ENCODE results near the gene LRIG1.
A peak's percentile ranks its signal among the peaks of the same experiment; 100 is the strongest.

The LRIG1 gene

DNA sequence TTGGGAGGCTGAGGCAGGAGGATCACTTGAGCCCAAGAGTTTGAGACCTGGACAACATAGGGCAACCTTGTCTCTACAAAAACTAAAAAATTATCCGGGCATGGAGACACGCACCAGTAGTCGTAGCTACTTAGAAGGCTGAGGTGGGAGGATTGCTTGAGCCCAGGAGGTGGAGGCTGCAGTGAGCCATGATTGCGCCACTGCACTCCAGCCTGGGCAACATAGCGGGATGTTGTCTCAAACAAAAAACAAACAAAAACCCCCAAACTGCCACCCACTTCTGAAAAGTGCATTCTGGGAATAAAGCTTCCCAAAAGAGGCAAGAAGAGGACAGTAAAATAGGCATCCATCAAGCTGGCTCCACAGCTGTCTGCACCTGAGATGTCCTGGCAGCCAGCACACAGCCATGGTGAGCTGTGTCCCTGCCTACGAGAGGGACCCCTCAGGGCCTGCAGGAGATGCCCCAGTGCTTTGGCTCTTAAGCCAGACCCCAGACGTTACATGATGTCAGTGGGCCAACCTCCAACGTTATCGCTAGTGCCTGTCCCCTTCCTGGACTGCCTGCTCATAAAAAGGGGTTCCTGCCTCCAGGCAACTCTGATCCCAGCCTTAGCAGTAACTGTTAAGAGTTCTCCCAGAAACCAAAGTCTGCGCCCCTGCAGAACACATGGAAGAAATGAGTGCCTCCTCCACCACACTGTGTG is 101.1 kb downstream of the LRIG1 start:
- DNase-seq = no peak

DNA sequence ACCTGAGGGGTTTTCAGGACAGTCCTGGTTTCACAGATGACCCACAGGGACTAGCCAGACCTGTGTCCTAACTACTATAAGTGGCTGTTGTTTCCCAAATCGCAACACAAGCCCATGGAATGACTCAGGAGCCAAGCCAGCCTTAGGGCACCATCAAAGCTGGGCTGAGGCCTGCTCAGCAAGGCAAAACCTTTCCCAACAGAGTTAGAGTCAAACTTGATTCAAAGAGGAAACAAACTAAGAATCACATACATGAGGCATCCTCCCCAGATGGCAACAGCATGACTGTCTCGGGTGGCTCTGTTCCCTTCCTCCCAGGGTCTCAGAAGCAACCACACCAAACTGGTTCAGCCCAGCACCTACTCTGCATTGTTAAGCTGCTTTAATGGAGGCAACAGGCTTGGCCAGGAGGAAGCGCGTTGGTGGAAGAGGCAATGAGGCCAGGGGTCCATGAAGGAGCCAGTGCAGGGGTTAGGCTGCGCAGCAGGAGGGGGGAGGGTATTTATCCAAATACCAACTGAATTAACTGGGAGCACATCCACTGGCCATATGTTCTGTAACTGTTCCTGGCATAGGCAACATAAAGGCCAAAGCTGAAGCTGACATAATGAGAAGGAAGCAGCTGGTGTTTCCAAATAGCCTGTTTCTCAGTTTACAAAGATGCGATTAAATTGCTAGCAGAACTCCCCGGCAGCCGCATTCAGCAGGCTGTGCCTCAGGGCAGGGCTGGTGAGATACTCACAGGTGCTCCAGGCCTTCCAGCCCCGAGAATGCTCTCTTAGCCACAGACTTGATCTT is 102.4 kb downstream of the LRIG1 start:
- no peak for DNase-seq

- no peak for DNase-seq
Observed at GRCh38 chr3:66397745-66398144, 103.1 kb downstream of the LRIG1 start.

- no peak for DNase-seq
Observed at GRCh38 chr3:66396888-66397287, 103.9 kb downstream of the LRIG1 start.

- DNase-seq = no peak
Observed at GRCh38 chr3:66396161-66396760, 104.6 kb downstream of the LRIG1 start.

DNA sequence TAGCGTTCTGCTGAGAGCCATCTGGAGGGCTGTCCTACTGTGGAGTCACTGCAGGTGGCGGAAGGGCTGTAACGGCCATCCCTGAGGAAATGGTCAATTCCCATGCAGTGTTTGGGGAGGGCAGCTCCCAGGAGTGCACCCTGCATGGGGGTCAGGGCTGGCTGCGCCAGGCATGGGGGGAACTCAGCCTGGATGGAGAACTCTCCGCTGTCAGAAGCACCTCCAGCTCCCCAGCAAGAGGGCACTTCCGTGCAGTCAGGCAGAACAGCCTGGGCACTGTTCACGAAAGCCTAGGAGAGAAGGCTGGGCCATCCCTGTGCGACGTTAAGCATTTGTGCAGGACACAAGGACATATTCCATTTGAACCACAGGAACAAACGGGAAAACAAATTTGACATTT is 105.2 kb downstream of the LRIG1 start:
- no peak for DNase-seq

DNA sequence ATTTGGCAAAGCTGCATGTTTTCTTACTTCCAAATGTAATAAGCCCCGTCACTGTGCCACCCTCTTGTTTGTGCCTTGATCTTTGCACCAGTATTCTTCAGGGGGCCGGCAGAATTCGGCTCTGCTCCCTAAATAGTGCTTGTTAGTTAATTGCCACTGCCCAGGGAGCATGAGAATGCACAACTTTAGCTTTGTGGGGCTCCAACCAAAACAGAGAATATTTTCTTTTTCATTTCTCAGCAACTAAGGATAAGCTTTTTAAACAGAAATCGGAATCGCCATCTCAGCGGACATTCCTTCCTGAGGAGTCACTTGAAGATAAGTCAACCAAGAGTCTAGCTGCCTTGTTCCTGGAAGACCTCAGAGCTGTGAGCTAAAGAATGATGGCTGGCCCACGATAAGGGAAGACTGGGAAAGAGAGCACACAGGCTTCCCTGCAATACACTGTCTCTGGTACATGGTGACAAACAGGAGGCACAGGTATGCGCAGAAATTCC is 106.0 kb downstream of the LRIG1 start:
- no peak for DNase-seq

DNA sequence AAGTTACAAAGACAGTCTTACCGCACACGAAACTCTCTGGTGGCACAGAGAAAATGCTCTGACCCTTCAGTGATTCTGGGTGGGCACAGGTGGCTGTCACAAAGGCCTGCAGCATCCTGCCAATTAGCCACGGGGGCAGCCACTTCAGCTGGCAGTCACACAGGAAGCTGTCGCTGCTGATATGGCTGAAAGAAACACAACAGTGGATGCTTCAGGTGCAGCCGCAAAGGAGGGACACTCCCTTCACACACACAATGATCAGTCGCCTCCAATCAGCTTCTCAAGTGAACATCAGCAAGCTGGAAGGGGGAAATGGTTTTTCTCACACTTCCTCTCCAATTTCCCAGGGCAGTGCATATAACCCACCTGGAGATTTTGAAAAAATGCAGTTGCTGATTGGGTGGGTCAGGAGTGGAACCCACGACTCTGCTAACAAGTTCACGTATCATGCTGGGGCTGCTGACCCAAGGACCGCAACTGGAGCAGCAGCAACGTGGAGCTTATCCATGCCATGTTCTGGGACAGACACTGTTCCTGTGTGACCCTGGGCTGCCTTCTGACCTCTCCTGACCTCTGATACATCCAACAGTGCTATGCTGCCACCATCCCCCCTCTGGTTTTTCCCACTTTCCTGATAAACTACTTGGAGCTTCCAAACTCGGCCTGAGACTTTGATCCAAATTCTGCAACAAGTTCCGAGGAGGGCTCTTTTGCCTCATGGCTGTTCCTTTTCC is 106.6 kb downstream of the LRIG1 start:
- DNase-seq = peak; percentile 71

DNA sequence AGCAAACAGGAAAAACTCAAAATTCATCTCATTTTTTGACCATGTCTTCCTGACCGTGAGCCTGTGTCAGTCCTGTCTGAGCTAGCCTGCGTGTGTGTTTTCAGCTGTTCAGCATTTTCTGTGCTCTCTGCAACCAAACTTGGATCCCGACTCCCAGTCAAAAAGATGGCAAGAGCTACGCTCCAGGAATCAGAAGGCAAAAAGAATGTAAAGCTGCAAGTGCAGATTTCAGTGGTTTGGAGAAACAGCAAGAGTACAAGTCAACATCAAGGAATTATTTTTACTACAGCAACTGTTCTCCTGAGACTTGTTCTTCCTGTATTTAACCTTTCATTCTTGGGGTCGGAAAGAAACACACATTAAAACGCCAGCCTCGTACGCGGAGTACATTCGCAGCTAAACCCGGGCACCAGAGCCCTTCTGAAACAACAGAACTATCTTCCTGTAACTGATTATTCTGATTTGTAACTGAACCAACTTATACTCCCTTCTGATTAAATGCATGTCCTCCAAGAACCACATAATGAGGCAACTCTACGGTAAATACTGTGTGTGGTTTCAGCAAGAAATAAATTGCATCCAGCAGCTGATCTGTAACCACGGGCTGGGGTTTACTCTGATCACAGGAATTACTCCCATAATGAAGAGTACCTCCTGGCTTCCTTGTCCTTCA is 107.4 kb downstream of the LRIG1 start:
- peak; percentile 34 for DNase-seq

GRCh38 chr3:66392966-66393332 is 107.9 kb downstream of the LRIG1 start:
- DNase-seq = no peak

DNA sequence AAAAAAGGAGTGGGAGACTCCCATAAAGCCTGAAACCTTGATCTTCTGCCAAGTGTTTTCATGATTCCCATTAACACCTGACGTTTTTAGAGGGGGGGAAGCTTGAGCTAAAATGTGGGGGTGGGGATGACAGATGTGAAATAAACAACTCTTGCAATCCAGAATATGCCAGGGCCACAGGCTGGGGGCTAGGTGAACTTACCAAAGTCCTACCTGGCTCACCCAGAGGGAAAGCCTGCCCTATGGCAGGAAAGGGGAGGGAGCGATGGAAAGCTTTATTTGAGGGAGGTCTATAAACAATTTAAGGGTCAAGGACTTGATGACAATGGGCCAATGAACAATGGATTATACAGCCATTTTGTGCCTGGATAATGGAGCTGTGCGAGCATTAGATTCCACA is 108.3 kb downstream of the LRIG1 start:
- no peak for DNase-seq

GRCh38 chr3:66390013-66390412 is 110.8 kb downstream of the LRIG1 start:
- no peak for DNase-seq

DNA sequence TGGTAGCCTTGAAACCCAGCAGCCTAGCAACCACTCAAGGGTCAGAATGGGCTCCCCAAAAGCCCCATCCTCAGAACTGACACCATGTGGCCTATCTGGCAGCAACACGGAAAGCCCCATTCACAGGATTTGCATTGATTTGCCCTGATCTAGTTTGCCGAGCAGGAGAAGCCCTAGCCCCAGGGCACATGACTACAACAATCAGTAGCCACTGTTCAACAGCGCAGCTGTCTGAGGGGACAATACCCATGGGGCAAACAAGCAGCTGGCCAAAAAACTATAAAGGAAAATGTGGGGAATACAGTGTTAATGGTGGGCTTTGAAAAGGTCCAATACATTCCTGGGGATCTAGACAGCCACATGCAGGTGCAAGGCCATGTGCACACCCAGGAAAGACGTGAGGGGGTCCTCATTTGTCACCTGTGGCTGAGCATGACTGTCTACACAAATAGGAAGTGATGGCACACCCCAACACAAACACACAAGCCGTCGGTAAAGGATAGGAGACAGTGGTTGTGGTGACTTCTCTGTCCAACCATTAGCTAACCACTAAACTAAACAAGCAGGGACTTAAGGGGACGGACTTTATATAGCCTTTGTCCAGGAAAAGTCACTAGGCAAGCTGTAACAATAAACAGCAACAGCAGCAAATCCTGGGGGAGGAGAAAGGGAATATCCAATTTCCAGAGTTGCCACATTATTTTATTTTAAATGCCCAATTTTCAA is 113.7 kb downstream of the LRIG1 start:
- DNase-seq = no peak

- DNase-seq = no peak
Observed at GRCh38 chr3:66386011-66386924, 114.6 kb downstream of the LRIG1 start.

DNA sequence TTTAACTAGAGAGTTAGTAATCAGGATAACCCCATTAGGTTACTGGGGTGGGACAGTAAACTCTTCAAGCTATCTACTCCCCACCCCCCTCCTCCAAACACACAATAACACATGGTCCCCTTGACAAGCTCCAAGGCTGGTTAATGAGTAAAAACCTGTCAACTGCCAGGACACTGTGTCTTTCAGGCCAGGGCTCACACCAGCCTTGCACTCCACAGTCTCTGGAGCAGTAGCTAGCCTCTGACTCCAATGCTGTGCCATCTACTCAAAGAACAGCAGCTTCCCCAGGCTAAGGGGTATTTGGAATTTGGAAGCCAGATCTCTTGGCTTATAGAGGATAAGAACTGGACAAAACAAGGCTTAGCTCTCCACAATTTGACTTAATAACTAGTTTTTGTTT is 115.8 kb downstream of the LRIG1 start:
- no peak for DNase-seq

DNA sequence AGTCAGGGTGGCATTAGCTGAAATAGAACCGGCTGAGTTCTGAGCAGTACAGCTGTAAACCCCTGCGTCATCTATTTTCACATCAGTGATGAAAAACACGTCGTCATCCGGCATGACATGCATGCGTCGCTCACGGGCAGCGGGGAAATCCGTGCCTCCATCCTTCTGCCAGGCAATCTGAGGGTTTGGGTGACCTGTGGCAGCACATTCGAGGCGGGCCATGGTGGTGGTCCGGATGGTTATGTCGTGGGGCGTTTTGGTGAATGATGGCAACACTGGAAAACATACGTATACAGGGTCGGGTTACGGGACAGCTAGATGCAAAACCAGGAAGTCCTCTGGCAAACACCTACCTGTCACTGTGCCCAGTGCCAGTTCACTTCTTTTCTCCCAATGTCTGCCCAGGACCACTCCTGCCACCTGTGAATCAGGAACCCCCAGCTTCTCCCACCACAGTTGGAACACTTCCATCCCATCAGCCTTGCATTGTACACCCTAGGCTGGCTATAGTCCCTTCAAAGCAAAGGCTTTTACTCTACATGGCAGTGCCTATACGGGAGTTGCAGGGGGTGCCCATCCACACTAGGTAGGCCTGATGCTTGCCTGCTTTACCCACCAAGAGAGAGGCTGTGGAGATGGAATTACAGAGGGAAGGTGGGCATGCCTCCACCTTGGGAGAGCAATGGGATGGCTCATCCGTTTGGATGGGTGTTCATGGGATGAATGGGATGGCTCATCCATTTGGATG is 116.7 kb downstream of the LRIG1 start:
- DNase-seq = no peak

GRCh38 chr3:66383023-66383422 is 117.8 kb downstream of the LRIG1 start:
- no peak for DNase-seq

DNA sequence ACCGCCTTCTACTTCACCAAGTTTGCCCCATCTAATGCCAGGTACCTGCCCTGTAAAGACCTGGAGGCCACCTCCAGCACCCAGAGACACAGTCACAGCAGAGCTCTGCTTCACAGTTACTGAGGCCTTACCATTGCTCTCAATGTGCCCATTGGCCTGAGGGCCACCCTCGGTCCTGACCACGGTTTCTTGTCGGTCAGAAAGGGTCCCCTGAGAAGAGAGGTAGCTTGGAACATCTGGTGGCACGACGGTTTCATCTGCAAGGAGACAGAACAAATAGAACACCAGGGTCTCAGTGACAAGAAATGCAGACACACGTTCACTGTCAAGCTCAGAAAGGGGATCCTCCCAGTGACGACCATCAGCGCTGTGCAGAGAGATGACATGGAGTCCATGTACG is 118.7 kb downstream of the LRIG1 start:
- no peak for DNase-seq

DNA sequence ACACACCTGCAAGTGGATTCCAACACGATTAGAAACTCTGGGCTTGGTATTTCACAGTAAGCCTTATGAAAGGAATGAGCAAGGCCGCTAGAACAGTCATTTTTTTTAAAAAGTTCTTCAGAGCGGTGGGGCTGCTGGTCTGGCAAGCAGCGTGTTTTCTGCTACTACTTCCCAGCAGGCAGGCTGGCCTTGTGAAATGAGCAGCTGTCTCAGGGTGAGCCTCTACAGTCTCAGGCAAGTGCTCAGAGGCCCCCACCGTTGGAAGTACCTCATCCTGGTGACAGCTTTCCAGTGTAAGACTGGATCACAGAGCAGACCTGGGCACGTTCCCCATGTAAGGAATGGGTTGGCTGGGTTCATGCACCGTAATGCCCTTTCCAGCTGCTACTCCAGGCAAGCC is 119.2 kb downstream of the LRIG1 start:
- DNase-seq = no peak

Data from CD4-positive, alpha-beta T cell treated with Interleukin-17A for 4 hours (primary cell).